Activated CD8-positive, alpha-beta memory T cell treated with anti-CD3 and anti-CD28 coated beads, Interleukin-2, amount 50 U/mL, for 4 hours (primary cell): Measurements from ENCODE around the gene SEMA6A.

Experiments used
- DNase-seq: peaks from one replicate; pipeline ENCODE4 v3.0.0-alpha.2; 2020

Gene SEMA6A

GRCh38 chr5:116424258-116424615 is 150.4 kb downstream of the SEMA6A start:
- DNase-seq, result no peak

GRCh38 chr5:116423587-116424257 is 150.9 kb downstream of the SEMA6A start:
- no peak for DNase-seq

- no peak for DNase-seq
These were observed 151.5 kb downstream of the SEMA6A start for GRCh38 chr5:116423141-116423540.

DNA sequence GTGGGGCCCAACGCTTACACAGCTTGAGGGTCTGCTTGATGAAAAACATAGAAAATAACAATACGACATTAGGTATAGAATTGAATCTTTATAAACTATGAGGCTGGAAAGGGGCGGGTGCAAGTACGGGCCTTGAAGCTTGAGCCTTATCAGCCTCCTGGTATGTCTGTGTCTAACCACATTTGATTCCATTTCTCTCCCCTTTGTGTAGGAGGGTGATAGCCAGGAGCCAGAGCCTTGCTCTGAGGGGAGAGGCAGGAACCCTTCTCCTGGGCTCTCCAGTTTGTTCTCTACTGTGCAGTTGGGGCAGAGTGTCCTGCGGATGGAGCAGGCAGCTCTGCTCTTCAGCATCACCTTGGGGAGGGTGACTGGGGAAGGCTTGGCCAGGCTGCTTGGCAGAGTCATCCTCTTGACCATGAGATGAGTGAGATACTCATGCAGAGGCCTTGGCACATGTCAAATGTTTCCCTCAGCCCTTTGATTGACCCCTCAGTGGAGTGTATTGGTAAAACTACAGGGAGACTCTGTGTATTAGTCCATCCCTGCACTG is 153.5 kb downstream of the SEMA6A start:
- no peak for DNase-seq

DNA sequence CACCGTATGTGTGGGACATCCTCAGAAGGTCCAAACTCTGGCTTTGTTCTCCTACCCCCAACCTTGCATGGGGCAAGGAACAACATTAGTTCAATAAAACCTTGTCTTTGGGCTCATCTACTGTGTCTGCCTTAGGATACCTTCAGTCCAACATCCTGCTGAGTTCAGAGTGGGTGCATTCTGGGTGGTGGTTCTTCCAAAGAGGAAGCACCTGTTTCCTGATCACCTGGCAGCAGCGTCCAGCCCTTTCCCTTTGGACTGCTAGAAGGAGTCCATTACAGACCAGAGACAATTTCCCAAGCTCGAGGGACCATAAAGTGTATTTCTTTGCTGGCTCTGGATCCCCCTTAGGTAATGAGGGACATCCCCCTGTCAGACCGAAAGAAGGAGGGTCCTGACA is 154.1 kb downstream of the SEMA6A start:
- DNase-seq, result no peak

GRCh38 chr5:116419258-116419657 is 155.4 kb downstream of the SEMA6A start:
- DNase-seq, result no peak

- no peak for DNase-seq
These were observed 155.8 kb downstream of the SEMA6A start for GRCh38 chr5:116418774-116419173.

GRCh38 chr5:116418016-116418415 is 156.6 kb downstream of the SEMA6A start:
- DNase-seq, result no peak

GRCh38 chr5:116415989-116416388 is 158.6 kb downstream of the SEMA6A start:
- no peak for DNase-seq

- DNase-seq, result no peak
These were observed 159.4 kb downstream of the SEMA6A start for GRCh38 chr5:116415182-116415581.

DNA sequence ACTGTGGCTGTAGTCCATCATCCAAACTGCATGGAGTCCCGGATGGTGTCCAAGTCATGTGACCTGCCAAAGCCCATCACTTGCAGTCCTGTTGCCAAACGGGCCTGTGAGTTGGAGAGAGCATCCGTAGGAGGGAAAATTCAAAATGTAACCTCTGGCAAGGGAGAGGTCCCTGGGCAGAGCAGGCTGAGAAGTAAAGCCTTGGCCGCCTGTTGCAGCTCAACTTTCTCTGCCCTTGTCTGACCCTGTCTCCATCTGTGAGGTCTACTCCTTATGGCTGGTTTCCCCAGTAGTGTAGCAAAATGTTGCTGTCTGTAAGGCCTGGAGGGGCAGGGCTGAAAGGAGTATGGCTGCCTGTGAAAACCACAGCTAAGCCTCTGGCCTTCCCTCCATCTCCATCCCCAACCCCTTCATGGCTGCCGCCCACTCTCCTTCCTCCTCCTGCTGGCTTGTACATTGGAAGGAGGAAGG is 163.5 kb downstream of the SEMA6A start:
- no peak for DNase-seq

DNA sequence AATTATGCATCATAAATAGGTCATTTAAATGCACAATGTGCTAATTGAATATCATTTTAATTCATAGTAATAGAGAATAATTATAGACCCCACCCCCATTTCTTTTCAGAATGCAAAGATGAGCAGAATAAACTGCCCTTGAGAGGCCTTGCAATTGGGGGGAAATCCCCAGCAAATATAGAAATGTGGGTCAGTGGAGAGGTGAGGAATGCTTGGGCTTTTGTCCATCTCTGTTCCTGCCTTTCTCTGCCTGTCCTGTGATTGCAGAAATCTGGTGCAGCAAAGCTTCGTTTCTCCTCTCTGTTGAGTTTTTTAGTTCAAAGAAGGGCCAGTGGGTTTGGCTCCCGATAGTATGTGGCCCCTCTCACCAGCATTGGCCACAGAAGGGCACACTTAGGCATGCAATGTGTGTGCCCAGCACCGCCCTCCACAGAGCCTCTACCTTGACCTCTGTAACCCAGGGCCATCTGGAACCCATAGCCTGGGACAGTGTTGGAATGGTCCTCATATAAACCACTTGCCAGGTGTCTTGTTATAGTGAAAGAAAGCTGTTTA is 164.2 kb downstream of the SEMA6A start:
- no peak for DNase-seq

- DNase-seq, result no peak
These were observed 164.9 kb downstream of the SEMA6A start for GRCh38 chr5:116409591-116410296.

DNA sequence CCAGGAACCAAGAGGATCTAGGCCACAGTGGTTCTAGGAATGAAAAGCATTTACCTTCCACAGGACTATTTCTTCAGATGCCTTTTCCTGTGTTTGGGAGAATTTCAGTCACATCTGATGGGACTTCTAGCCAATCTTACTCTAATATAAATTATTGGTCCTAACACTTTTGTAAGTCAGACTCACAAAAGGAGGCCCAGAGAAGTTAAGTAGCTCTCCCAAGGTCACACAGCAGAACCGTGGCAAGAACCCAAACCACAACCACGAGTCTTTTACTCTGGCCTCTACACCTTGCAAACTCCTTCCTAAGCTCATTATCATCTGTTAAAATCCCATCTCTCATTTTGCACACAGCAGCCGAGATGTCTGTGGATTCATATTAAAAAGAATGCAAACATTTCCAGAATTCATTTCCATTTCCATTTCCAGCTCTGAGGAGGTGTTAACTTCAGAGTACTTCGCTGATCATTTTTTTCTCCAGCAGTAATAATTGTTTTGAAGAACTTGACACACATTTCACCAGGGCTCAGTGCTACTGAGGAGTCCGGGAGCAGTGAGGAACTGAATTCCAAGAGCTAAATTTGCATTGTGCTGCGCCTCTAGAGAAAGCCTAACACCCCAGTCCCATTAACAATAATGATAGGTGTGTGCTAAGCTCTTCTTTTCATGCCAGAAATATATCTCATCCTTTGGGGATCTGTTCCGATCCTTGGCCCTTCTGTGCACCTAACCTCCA is 168.1 kb downstream of the SEMA6A start:
- no peak for DNase-seq

DNA sequence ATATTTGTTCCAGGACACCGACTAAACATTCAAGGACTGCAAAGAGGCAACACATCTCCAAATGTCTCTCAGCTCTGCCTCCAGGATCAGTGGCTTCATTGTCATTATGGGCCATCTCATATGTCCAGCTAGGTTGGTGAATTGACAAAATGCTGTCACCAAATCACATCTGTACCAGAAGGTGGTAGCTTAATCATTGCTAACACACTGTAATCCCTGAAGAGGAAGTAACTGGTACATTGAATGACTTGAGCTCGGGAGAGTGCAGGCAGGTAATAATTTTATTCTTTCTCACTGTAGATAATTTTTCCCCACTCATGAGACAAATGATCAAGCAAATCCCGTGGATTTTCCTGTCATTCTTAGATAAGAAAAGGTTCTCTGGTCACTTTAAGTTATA is 169.8 kb downstream of the SEMA6A start:
- no peak for DNase-seq

- no peak for DNase-seq
These were observed 170.6 kb downstream of the SEMA6A start for GRCh38 chr5:116404016-116404415.

DNA sequence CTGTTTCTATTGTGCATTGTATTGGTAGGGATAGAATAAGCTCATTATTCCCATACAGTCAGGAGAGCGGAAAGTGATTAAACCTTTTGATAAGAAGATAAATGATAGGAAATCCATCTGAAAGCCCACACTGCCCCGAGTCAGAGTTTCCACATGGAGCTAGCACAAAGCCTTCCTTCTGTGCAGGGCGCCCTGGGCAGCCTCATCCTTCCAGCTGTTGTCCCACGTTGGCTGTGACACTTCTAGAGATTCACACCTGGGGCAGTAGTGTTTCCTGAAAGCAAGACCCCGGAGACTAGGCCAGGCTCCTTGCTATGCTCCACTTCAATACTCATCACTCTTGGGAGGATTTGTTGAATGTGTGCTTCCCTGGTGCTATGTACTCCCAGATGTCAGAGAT is 172.4 kb downstream of the SEMA6A start:
- DNase-seq, result no peak

- DNase-seq, result no peak
These were observed 173.0 kb downstream of the SEMA6A start for GRCh38 chr5:116401576-116401975.

- DNase-seq, result no peak
These were observed 178.0 kb downstream of the SEMA6A start for GRCh38 chr5:116396476-116397099.

DNA sequence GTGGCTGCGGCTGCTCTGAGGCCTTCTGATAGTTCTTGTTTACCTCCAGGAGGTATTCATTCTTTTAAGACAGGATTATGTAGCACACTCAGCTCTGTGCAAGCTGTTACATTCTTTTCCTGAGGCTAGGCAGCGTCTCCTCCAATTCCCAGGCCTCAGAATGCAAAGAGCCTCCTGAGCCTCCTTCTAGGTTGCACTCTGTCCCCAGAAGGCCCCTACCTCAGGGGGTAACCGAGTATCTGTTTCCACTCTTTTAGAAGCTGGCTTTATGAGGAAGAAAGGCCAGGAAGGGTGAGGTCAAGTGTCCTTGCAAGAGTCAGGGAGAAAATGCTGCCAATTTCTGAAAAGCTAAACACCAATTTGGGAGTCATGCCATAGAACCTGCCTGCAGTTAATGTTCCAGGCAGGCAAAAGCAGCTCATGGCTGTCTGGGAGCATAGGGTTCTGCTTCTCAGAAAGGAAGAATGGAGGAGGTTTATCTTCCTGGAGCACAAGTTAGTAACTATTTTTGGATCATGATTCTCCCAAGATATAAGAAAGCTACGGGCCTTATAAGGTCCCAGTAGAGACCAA is 178.9 kb downstream of the SEMA6A start:
- no peak for DNase-seq

- DNase-seq, result no peak
These were observed 179.4 kb downstream of the SEMA6A start for GRCh38 chr5:116395226-116395625.

GRCh38 chr5:116394186-116394867 is 180.3 kb downstream of the SEMA6A start:
- DNase-seq, result no peak
